GM18867 (cell line): ENCODE data around the gene ITPR2.

Experiments used
- ATAC-seq: cut with Tn5 transposase; IDR thresholded peaks from one replicate; pipeline ENCODE4 v1.9.1; 2021; ENCODE audit warnings: mild to moderate bottlenecking, moderate library complexity; ENCODE audit not compliant: unreplicated experiment

The ITPR2 gene

DNA sequence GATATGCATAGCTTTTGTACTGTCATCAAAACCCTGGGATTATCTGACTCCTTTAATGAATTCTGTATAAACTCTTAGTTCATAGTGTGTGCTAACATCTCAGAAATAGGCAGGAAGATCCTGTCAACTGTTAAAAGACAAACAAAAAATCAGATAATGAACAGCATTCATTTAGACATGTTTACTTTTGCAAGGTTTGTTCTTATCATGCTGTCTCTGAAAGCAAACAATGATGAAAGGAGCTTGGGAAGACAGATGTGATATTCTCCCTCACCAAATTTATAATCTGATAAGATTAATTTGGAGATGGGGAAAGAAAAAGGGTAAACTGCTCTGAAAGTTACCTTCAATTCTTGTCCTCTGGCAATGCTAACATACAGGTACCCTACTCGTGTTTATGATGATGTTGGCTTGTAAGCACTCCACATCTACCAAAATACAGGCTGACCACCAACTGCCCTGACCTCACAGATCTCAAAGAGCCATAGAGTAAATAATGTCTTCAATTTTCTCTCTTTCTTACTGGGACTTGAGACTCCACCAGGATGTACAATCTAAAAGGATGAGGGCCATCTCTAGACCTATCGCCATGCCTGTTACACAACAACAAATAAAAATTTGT is 403.8 kb downstream of the ITPR2 start:
- ATAC-seq = no peak

DNA sequence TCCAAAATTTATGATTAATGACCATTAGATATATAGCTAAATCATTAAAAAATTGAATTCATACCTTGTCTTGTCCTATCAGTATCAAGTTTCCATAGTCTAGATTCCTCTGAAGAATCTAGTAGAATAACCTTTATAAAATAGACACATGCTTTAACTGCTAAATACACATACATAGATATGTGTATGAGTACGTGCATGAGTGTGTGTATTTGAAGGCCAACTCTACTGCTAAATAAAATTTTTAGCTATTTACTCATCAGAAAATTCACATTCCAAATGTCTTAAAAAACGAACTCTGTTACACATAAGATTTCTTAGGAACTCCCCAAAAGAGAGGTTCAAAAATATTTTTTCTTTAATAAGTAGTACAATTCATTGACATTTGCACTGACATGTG is 404.6 kb downstream of the ITPR2 start:
- no peak for ATAC-seq

DNA sequence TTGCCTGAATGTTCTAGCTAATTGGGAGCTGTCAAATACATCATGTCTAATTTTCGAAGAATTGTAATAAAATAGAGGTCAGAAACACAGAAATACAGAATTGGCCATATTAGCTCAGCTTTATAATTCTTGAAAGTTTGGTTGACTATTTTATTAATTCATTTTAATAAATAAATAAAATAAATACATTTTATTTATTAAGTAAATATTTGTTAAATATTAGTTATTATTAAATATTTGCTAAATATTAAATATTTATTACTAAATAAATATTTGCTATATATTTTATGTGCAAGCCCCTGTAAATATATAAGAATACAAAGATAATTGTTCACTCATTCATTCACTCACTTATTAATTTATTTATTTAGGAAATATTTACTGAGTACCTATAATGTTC is 406.3 kb downstream of the ITPR2 start:
- ATAC-seq = no peak

DNA sequence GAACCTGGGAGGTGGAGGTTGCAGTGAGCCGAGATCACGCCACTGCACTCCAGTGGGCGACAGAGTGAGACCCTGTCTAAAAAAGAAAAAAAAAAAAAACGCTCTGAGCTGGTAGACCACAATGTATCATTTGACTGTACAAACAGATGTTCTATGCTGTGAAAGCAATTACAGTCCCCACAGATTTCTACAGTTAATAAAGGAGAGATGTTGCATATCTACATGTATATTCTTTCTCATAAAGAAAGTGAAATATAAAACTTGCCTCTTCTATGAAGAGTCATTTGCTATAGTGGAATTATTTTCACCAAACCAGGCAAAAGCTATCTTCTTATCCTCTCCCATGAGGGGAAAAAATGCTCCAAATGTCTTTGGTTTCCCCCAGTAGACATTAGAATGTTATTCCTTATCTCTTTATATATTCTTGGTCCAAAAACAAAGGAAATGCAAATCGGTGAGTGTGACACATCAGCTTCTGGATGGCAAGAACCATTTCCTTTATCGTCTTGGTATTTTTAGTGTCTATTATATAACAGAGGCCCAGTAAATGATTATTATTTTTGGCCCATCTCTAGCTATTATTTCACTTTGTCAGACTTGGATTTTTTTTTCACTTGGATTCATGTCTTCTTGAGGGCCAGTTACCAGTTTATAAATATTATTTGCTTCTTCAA is 407.3 kb downstream of the ITPR2 start:
- peak; percentile 53 for ATAC-seq

DNA sequence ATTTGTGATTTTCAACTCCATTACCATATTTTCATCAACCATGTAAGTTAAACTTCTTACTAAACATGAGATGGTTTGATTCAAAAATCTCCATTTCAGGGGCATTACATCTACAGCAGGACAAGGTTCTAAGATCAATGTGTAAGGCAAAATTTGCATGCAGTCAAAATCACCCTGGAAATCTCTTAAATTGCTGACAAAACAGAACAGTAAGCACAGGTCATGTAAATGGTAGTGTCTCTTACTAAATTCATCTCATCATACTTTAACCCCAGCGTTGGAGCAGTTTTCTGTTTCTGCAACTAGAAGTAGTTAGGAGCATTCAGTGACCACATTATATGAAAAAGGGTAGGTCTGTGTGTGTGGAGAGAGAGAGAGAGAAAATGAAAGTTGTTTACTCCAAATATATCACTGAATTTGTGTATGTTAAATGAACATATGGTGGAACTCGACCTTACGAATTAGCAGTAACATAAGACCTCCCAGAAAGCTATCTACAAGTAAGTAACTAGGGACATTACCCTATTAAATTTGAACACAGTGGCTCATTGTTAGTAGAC is 410.1 kb downstream of the ITPR2 start:
- peak; percentile 73 for ATAC-seq

DNA sequence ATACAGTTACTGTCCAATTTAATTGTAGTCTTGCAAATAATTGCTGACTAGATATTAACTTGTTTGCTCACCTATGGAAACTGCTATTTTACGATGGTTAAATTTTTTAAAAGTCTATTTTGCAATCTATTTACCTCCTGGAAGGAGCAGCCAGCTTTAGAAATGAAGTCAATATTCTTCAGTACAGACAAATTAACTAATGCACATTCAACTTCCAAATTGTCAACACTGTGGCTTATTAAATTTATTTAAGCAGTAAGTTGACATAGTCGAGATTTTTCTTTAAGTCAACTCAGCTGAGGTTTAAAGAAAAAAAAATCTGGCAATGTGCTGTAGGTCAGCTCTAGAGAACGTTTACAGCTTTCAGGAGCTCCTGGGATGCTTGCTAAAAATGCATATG is 416.4 kb downstream of the ITPR2 start:
- no peak for ATAC-seq

DNA sequence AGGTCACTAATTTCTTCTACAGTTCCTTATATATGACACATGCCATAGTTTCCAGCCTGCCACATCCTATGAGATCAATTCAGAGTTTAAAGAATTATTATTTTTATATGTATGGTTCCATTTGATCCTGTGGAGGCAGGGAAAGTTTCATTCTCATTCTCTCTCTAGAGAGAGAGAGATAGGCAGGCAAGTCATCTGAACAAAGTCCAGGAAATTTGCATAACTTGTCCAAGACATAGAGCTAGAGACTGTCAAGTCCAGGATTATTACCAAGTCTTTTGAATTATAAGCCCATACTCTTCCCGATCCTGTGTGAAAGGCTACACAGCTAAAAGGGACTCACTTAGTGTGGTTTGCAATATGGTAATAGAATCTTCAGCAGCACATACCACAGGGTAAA is 422.3 kb downstream of the ITPR2 start:
- ATAC-seq = no peak

DNA sequence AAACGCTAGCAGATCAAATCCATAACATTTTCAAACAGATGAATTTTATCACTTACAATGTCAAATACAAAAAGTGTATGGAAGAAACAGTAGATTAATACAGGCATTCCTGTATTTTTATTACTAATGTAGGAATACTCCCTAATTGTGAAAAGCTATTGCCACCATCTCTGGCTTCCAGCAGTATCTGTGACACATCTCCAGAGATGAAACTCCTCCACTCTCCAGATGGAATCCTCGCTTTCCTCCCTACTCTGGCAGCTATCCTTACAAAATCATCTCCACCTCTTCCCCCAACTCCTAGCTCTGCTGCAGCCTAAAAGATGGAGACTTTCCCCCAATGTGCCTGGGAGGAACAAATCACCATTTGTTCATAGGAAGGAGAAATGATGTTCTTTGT is 426.2 kb downstream of the ITPR2 start:
- ATAC-seq = no peak

DNA sequence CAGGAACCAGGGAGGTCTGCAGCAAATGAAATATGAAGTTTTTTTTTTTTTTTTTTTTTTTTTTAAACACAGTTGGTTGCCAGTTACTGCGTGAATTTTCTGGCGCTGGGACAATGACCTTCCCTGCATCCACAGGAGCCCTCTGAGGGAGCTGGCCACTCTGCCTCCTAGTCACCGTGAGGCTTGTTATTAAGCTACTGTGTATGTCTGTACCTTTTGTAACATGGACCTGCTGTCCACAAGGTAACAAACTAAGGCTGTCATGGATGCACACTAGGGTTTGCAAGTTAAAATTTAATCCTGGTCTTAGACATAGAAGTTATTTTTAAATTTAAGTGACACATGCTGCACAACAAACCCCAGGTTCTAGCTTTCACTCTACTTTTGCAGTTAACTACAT is 426.6 kb downstream of the ITPR2 start:
- ATAC-seq = no peak

DNA sequence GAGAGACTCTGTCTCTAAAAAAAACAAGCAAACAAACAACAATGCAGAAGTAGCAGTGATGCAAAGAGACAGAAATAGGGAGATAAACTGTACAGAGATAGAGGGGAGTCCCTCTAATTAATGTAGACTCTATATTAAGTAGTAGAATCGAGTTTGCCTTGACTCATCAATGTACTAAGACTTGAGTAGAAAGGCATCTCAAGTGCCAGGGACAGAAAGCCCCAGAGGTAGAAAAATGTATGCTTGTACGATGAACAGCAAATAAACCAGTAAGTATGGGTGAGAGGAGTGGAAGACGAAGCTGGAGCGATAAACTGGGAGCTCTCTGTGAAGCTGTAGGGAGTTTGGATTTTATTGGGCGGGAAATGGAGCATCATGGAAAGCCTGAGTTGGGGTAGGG is 429.4 kb downstream of the ITPR2 start:
- ATAC-seq = no peak

DNA sequence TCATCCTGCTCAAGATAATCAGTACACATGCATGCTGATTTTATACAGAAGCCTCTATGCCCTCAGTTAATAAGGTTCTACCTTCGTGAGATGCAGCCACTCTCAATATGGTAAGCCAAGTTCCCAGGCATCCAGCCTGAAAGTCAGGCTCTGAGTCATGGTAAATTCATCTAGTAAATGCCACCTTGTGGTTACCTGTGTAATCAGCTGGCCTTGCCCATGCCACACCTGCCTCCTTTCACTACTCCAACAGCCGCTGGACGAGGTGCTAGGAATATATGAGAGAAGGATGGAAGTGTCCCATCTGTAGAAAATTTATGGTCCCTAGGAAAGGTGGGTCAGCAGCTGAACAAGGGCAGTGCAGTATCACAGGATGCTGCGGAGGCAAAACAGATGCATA is 430.3 kb downstream of the ITPR2 start:
- no peak for ATAC-seq

DNA sequence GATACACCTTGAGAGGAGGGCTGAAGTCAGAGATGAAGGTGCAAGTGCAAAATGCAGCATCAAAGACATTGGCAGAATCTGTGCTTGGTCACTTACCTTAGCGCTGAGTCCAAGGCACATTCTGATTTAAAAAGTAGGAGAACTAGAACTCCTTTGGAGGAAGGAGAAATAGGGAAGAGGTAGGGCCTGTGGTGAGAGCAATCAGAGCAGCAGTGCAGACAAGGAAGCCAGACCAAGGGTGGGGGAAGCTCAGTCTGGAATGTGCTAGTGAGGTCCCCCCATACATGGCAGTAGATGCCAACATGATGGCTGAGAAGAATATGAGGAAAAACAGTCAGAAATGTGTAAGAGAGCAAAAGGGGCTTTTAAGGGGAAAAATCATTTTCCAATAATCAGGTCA is 431.1 kb downstream of the ITPR2 start:
- no peak for ATAC-seq

DNA sequence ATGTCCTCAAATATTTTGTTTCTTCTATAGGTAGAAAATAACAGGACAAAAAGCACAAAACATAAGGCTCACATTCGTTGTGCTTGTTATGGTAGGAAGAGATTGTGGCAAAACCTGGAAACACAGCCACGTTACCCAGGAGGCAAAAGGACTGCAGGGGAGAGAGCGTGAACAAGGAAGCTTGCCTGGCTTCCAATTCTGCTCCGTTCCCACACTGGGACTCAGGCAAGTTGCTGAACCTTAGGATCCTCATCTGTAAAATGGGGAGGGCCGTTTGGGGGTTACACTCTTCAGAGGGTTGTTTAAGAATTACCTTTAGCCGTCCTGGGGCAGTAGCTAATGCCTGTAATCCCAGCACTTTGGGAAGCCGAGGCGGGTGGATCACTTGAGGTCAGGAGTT is 432.4 kb downstream of the ITPR2 start:
- no peak for ATAC-seq

DNA sequence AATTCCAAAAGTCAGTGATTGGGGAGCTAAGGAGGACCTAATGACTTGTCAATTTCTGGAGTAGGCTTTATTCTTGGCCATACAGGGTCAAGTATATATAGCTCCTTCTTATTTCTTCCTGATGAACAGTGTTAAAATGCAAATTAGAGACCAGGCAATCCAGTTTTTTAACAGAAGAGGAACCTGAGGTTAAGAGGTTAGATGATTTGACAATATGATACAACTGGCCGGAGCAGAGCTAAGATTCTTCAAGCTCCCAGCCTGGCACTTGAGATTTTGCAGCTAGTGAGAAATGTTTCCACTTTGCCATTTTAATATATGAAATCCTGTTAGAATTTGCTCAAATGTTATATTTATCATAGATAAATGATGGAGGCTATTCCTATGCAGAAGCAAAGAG is 433.6 kb downstream of the ITPR2 start:
- ATAC-seq = no peak

DNA sequence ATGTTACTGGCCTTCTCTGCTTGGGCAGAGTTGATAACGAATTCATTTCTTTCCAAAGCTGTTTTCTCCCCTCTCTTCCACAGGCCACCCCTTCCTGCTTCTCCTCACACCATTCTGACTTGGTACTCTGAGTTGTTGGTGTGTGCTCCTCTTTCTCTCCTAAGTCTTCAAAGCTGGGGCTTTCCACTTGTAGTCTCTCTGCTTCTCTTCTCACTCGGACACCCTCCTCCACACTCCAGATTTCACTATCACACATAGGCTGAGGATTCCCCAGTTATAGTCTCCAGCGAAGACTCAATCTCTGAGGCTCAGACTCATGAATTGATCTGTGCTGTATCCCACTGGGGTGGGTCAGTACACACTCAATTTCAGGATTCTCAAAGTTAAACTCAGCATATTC is 436.6 kb downstream of the ITPR2 start:
- no peak for ATAC-seq

DNA sequence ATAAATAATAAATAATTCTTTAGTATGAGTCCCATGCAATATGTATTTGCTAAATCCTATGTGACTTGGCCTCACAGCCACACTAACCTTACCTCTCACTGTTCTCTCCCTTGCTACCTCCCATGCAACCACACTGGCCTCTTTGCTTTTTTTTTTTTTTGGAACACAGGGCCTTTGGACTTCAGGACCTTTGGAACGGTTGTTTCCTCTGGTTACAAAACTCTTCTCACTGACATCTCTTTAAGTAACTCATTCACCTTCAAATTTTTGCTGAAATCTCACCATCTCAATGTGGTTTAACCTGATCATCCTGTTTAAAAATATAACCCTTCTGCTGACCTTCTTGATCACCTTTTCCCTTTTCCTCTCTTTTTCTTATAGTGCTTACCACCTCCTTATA is 443.7 kb downstream of the ITPR2 start:
- no peak for ATAC-seq

DNA sequence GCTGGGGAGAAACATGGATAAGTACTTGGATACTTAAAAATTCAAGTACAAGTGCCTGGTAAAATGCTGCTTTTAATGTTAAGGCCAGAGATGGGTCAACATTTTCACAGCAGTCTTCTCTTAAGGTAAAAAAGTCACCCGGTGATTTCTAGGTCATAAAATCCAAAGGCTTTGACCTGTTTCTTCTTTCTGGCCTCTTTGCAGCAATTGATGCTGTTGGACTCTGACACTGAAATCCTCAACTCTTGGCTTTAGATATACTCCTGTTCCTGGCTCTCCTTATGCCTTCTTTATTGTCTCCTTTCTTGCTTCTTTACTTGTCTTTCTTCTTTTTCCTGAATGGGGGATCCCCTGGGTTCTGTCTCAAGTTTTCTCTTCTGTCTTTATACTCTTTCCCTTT is 448.5 kb downstream of the ITPR2 start:
- ATAC-seq = no peak

DNA sequence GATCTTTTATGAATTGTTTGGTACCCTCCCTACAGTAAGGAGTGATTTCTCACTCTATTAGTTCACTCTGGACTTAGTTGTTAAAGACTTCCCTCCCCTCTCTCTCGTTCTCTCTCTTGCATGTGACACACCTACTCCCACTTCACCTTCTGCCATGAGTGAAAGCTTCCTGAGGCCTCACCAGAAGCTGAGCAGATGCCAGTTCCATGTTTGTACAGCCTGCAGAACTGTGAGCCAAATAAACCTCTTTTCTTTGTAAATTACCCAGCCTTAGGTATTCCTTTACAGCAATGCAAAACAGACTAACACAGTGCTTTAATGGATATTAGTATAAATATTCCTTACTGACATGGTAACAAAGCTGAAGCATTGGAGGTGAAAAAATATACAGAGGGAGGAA is 450.0 kb downstream of the ITPR2 start:
- no peak for ATAC-seq

DNA sequence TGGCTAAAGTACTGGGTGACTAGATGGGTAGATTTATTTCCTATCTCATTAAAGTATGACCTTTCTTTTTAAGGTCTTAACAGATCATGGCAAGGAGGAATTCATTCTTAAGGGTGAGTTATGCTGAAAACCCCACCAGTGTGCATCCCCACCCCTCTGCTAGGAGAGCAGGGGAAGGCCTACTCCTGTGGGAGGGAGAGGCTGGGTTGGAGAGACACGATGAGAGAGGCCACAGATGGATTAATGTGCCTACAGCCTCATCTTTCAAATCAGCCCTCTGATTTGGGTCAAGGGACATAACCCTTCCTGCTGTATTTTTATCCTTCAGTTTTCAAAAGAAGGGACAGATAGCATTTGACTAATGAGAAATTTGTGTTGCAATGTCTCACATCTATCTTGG is 452.1 kb downstream of the ITPR2 start:
- no peak for ATAC-seq

DNA sequence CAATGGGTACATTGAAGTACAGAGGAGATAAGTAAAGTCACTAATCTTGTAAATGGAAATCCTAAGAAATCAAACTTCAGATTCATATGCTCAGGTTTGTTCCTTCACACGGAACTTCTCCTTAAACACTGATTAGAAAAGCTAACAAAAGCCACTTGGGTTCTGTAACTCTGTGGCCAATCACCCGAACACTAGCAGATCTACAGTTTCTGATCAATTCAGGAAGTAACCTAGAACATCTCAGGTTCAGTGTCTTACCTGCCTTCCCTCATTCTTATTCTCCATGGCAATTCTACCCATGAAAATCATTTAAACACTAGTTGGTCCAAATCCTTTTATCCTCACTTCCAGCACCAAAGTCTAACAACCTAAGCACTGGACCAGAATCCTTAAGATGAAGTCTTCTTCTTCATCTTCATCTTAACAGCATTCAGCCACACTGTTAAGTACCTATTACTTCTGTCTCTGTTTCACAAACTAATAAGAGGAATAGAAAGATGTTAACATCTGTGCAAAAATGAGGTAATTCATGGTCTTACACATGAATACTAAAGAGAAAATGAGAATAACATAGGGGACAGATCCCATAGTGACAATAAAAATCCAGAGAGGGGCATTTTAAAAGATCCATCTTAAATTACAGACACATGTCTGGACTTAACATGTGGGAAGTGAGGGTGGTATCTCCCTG is 453.1 kb downstream of the ITPR2 start:
- ATAC-seq = no peak

DNA sequence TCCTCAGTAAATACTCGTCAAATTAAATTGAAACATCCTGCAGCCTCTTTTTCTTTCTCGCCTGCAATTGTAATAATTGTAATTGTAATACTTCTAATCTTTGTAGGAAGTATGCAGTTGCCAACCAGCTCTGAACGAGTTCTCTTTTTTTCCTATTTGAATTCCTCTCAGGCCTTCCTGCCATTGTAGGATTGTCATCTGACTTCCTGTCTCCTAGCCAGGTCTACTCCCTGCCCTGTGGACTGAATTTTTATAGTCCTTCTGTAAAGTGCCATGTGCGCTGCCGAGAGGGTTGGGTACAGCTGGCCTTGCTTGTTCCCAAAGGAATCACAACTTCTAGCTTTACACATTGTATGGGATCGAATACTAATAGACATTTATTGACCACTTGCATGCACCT is 454.3 kb downstream of the ITPR2 start:
- ATAC-seq = no peak
